ENCODE results near the gene YWHAE. TPM values are rescaled to one million over a fixed set of nuclear protein-coding genes. Genes with fewer than 3 reads are reported as not detected.
"Not testable (repeated sequence)": the region's sequence is repeated elsewhere in the genome, so short reads cannot be mapped to it uniquely, and the experiment has no call there.

Gene YWHAE
- total RNA-seq, 1 donor from 2014 or later = 263 TPM

GRCh38 chr17:1398028-1398427 lies 2.0 kb downstream of the YWHAE start:
- no peak for TF ChIP-seq CTCF (IDR thresholded peaks at IDR 0.05)
- Mint-ChIP-seq H3K27me3 (no peaks in the 10 kb centered on the region), H3K4me3 (peak overlapping the region; percentile 98), H3K27ac (peak overlapping the region; percentile 98), H3K4me1 (peaks cover 62% of the 10 kb centered on the region), H3K9me3 (no peaks in the 10 kb centered on the region), H3K36me3 (ENCODE audit: low read depth) (peaks cover 35% of the 10 kb centered on the region)
- CTCF ChIA-PET = interaction anchor here (1.5 to 1.8 kb wide), 2 partner anchors 18 to 32 kb away, joined by 3 to 16 read pairs; no protein-coding TSS in a partner anchor
- intact Hi-C loops (cut with micrococcal nuclease) = loop anchor here (5.0 kb wide), 1 partner anchor 36 kb away; no protein-coding TSS in a partner anchor
- DNase-seq = no peak
- ATAC-seq (ENCODE audit: low read depth) = no peak
- POLR2A ChIA-PET = interaction anchor here (0.6 to 2.0 kb wide), 6 partner anchors 10 to 118 kb away, joined by 3 to 7 read pairs (median 4); partner anchors contain the start of gene INPP5K

- POLR2A ChIA-PET = interaction anchor here (1.0 to 2.0 kb wide), 4 partner anchors 13 to 234 kb away, joined by 3 to 6 read pairs (median 4); no protein-coding TSS in a partner anchor
- peaks cover 79% of the 10 kb centered on the region for H3K4me1 Mint-ChIP-seq
- H3K4me3 Mint-ChIP-seq; H3K27ac Mint-ChIP-seq; H3K27me3 Mint-ChIP-seq; H3K9me3 Mint-ChIP-seq; CTCF ChIA-PET; ATAC-seq (ENCODE audit: low read depth); DNase-seq: not testable (repeated sequence)
- intact Hi-C loops (cut with micrococcal nuclease) = loop anchor here (5.0 kb wide), 1 partner anchor 34 kb away; no protein-coding TSS in a partner anchor
- H3K36me3 Mint-ChIP-seq (ENCODE audit: low read depth) = peaks cover 44% of the 10 kb centered on the region
These were observed 4.0 kb downstream of the YWHAE start for GRCh38 chr17:1395876-1396665.

- no peak for DNase-seq
- H3K4me3 Mint-ChIP-seq = no peak overlapping the region
- peaks cover 86% of the 10 kb centered on the region for H3K4me1 Mint-ChIP-seq
- peaks cover 31% of the 10 kb centered on the region for H3K36me3 Mint-ChIP-seq (ENCODE audit: low read depth)
- no peak for TF ChIP-seq CTCF (IDR thresholded peaks at IDR 0.05)
- no peaks in the 10 kb centered on the region for H3K9me3 Mint-ChIP-seq
- intact Hi-C loops (cut with micrococcal nuclease) = no loop called here
- no peaks in the 10 kb centered on the region for H3K27me3 Mint-ChIP-seq
- ChIA-PET CTCF (interaction anchor here (1.1 to 2.3 kb wide), 4 partner anchors 20 to 125 kb away, joined by 3 to 9 read pairs (median 4); partner anchors contain the start of gene INPP5K), POLR2A (interaction anchor here (0.5 to 3.7 kb wide), 5 partner anchors 8 to 283 kb away, joined by 3 to 19 read pairs (median 3); partner anchors contain the start of gene YWHAE)
- H3K27ac Mint-ChIP-seq = no peak overlapping the region
- no peak for ATAC-seq (ENCODE audit: low read depth)
These were observed 8.4 kb downstream of the YWHAE start for GRCh38 chr17:1391577-1391976.

GRCh38 chr17:1390432-1391367 lies 9.3 kb downstream of the YWHAE start:
- peaks cover 24% of the 10 kb centered on the region for H3K36me3 Mint-ChIP-seq (ENCODE audit: low read depth)
- H3K27me3 Mint-ChIP-seq = no peaks in the 10 kb centered on the region
- H3K9me3 Mint-ChIP-seq = no peaks in the 10 kb centered on the region
- DNase-seq = no peak
- H3K4me1 Mint-ChIP-seq = peaks cover 87% of the 10 kb centered on the region
- H3K27ac Mint-ChIP-seq = no peak overlapping the region
- intact Hi-C loops (cut with micrococcal nuclease) = no loop called here
- POLR2A ChIA-PET = interaction anchor here (0.6 to 3.7 kb wide), 3 partner anchors 9 to 14 kb away, joined by 3 to 19 read pairs (median 3); partner anchors contain the start of gene YWHAE
- CTCF ChIA-PET = interaction anchor here (1.1 to 2.3 kb wide), 4 partner anchors 19 to 126 kb away, joined by 3 to 9 read pairs (median 4); partner anchors contain the start of gene INPP5K
- no peak for TF ChIP-seq CTCF (IDR thresholded peaks at IDR 0.05)
- no peak for ATAC-seq (ENCODE audit: low read depth)
- peak overlapping the region; percentile 19 for H3K4me3 Mint-ChIP-seq

- intact Hi-C loops (cut with micrococcal nuclease) = loop anchor here (2.0 kb wide), 1 partner anchor 13 kb away; no protein-coding TSS in a partner anchor
- Mint-ChIP-seq H3K4me1 (peaks cover 73% of the 10 kb centered on the region), H3K36me3 (ENCODE audit: low read depth) (peaks cover 26% of the 10 kb centered on the region)
- H3K27me3 Mint-ChIP-seq; DNase-seq; H3K4me3 Mint-ChIP-seq; H3K9me3 Mint-ChIP-seq; ATAC-seq (ENCODE audit: low read depth); H3K27ac Mint-ChIP-seq: not testable (repeated sequence)
- CTCF ChIA-PET = interaction anchor here (1.2 kb wide), 1 partner anchor 21 kb away, joined by 3 read pairs; no protein-coding TSS in a partner anchor
- POLR2A ChIA-PET = interaction anchor here (0.7 to 1.5 kb wide), 4 partner anchors 10 to 641 kb away, joined by 3 to 11 read pairs (median 4); partner anchors contain the start of gene YWHAE
These were observed 12.4 kb downstream of the YWHAE start for GRCh38 chr17:1387490-1388227.

- intact Hi-C loops (cut with micrococcal nuclease); DNase-seq; CTCF ChIA-PET; H3K27me3 Mint-ChIP-seq; H3K9me3 Mint-ChIP-seq; ATAC-seq (ENCODE audit: low read depth); H3K4me3 Mint-ChIP-seq: not testable (repeated sequence)
- POLR2A ChIA-PET = interaction anchor here (0.9 to 1.4 kb wide), 2 partner anchors 10 to 13 kb away, joined by 3 to 11 read pairs; partner anchors contain the start of gene YWHAE
- Mint-ChIP-seq H3K4me1 (peaks cover 67% of the 10 kb centered on the region), H3K27ac (peak overlapping the region; percentile 61), H3K36me3 (ENCODE audit: low read depth) (peaks cover 20% of the 10 kb centered on the region)
These were observed 13.3 kb downstream of the YWHAE start for GRCh38 chr17:1386675-1387190.

Measured in activated B cell treated with CpG ODN at 0.5 μM for 24 hours (primary cell).